CD4-positive, alpha-beta T cell treated with Interleukin-4 for 1 hour (primary cell): ENCODE results near the gene LAS1L.
"Not testable (repeated sequence)": the region's sequence is repeated elsewhere in the genome, so short reads cannot be mapped to it uniquely, and the experiment has no call there.

Source experiments
- DNase-seq, 2 donors: peaks; one replicate each; pipeline ENCODE4 v3.0.0-alpha.2; 2020 to 2022

LAS1L gene

GRCh38 chrX:65516756-65517155 lies 17.8 kb downstream of the LAS1L start:
- DNase-seq: no peak

GRCh38 chrX:65513610-65514009 lies 21.0 kb downstream of the LAS1L start:
- DNase-seq: no peak

DNA sequence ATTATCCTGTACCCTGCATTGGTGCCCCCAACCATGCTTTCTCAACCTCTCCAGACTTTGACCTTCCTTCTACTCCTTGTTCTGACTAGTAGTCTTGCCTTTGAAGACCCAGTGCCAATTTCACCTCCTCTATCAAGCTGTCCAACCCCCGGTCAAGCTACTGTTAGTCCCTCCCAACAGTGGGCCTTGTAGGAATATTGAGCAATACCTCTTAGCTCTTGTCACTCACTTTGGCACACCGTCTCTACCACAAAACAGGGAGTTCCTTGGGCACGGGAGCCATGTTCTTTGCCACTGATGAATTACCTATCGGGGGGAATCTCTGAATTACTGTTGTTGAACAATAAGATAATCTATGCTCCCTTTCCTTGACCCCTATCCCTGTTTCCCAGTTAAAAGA lies 25.2 kb downstream of the LAS1L start:
- no peak for DNase-seq

DNA sequence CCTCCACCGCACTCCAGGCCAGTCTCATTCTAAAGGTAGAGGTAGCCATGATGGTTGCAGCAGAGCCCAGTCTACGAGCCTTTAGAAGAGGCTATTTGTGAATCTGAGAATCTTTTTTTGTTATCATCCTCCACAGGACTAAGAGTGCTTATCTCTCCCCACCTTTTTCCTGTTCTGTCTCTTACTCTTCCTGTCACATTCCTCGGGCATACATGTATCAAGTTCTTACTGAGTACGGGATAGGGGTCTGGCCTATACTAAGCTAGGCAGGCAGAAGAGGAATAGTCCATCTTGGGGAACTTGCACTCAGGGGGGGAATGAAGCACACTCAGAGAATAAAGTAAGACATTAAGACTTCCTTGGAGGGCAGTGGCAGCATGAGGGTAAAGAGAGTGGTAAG lies 25.7 kb downstream of the LAS1L start:
- DNase-seq: no peak

DNA sequence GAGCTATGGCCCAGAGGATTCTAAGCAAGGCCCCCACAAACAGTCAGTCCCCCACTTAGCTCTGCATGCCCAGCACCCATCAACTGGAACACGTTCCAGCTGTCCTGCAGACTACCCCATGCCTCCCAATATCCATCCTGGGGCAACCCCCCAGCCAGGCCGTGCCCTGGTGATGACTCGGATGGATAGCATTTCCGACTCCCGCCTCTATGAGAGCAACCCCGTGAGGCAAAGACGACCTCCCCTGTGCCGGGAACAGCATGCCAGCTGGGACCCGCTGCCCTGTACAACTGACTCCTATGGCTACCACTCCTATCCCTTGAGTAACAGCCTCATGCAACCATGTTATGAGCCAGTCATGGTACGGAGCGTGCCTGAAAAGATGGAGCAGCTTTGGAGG lies 32.0 kb downstream of the LAS1L start:
- no peak for DNase-seq

DNA sequence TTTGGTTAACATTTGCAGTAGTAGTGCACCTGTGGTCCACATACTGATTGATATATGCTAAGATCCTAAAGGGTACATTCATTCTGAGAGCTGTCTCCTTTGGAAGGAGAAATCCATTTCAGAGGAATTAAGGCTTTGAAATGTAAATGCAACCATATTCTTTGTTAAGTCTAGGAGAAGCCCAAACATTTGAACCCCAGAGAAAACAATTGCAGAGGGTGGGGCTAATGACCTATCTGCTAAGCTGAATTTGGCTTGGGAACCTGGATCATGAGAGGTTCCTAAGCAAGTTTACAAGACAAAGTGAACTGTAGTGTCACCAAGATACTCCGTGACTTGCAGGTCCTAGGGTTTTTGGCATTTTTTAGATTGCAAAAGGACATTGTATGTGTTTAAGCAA lies 41.2 kb downstream of the LAS1L start:
- no peak for DNase-seq

- DNase-seq: no peak
These were observed 43.0 kb downstream of the LAS1L start for GRCh38 chrX:65491620-65492019.

DNA sequence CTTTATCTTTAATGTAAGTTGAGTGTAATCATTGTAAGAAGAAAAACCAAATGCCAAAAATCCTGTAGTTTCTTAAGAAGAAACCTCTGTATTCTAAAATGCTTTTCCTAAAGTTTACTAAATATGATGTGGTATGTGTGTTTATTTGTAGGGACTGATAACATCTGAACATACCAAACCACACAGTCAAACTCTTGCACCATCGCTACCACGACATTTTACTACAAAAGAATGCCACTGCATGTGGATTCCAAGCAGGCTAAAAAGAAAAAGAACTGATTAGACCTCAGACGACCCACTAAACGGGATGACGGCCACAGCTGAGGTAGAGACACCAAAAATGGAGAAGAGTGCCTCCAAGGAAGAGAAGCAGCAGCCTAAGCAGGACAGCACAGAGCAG lies 46.1 kb downstream of the LAS1L start:
- DNase-seq: no peak

GRCh38 chrX:65480960-65481359 lies 53.6 kb downstream of the LAS1L start:
- no peak for DNase-seq

GRCh38 chrX:65479102-65479501 lies 55.5 kb downstream of the LAS1L start:
- DNase-seq: not testable (repeated sequence)

- no peak for DNase-seq
These were observed 58.0 kb downstream of the LAS1L start for GRCh38 chrX:65476564-65476963.

DNA sequence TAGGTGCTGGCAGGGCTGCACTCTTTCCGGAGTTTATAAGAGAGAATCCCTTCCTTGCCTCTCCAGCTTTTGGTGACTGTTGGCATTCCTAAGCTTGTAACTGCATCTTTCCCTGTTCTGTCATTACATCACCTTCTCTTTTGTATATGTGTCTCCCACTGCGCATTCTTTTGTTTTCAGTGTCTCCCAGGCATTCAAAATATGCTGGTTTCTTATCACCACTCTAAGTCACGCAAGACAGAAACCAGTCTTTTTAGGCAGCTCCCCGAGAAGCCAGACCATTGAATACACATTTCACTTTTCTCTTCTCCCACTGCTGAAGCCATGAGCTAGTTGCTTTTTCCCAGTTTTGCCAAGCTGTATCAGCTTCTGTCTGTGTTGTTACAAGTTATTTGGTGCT lies 71.0 kb downstream of the LAS1L start:
- no peak for DNase-seq
